IMR-90 (cell line): Measurements from ENCODE around the gene XRCC5. TPM values are rescaled to one million over a fixed set of nuclear protein-coding genes. Genes with fewer than 3 reads are reported as not detected.

Experiments
- ATAC-seq: fragments of 200-7000 bp; cut with Tn5 transposase; 2 replicates; pipeline ENCODE4 v1.9.1; 2020; ENCODE audit warnings: low read depth, mild to moderate bottlenecking, moderate library complexity
- BruUV-seq: library from RNA; stranded (reverse); fragments of 400-500 nt; replicated peaks from 2 replicates; lab custom pipeline; 2021; lab: Mats Ljungman, UMichigan
- CTCF ChIA-PET: fragments of 300-600 bp; formaldehyde crosslinking; extraction: SDS; loops from one replicate; lab custom pipeline; 2021; ENCODE audit warnings: antibody characterized with exemption; lab: Yijun Ruan, JAX
- POLR2A ChIA-PET: fragments of 300-600 bp; sonication (Branson Sonifier 250); formaldehyde crosslinking; loops from one replicate; lab custom pipeline; 2022; ENCODE audit warnings: antibody characterized with exemption; ENCODE audit not compliant: unreplicated experiment; lab: Charles Lee
- DNase-seq: peaks from one replicate; pipeline ENCODE4 v3.0.0; 2013
- H2AFZ ChIP-seq: replicated peaks from 2 replicates; pipeline ENCODE3; 2013; ENCODE audit warnings: low read length, mild to moderate bottlenecking; ENCODE audit not compliant: poor library complexity
- H2AK5ac ChIP-seq: 2 replicates; pipeline ENCODE4 v1.6.1; 2013; ENCODE audit warnings: low read depth, low read length, inconsistent platforms
- H2AK9ac ChIP-seq: replicated peaks from 2 replicates; pipeline ENCODE3; 2013; ENCODE audit warnings: mild to moderate bottlenecking, low read depth, low read length, moderate library complexity; ENCODE audit not compliant: poor library complexity
- H2BK120ac ChIP-seq: 2 replicates; pipeline ENCODE4 v1.6.1; 2013; ENCODE audit warnings: low read depth, low read length, inconsistent platforms
- H2BK15ac ChIP-seq: 3 replicates; pipeline ENCODE4 v1.6.1; 2013; ENCODE audit warnings: low read depth, low read length, inconsistent platforms
- H2BK20ac ChIP-seq: 2 replicates; pipeline ENCODE4 v1.6.1; 2013; ENCODE audit warnings: low read depth, mild to moderate bottlenecking, inconsistent platforms, low read length, moderate library complexity
- H2BK5ac ChIP-seq: 2 replicates; pipeline ENCODE4 v1.6.1; 2013; ENCODE audit warnings: mild to moderate bottlenecking, low read depth, low read length, inconsistent platforms; ENCODE audit not compliant: poor library complexity, severe bottlenecking
- H3K14ac ChIP-seq: replicated peaks from 2 replicates; pipeline ENCODE4 v1.6.1; 2013; ENCODE audit warnings: low read depth, low read length, inconsistent platforms
- H3K18ac ChIP-seq: 2 replicates; pipeline ENCODE4 v1.6.1; 2013; ENCODE audit warnings: low read depth, low read length, control low read depth
- H3K23ac ChIP-seq: 2 replicates; pipeline ENCODE4 v1.6.1; 2013; ENCODE audit warnings: low read depth, low read length, inconsistent platforms
- H3K27ac ChIP-seq: 2 replicates; pipeline ENCODE4 v1.5.1; 2013; ENCODE audit warnings: mild to moderate bottlenecking, control low read depth, low read length; ENCODE audit not compliant: insufficient read depth
- H3K27me3 ChIP-seq: 2 replicates; pipeline ENCODE4 v1.6.1; 2013; ENCODE audit warnings: low read length; ENCODE audit not compliant: control insufficient read depth, insufficient read depth
- H3K36me3 ChIP-seq: 2 replicates; pipeline ENCODE4 v1.6.1; 2013; ENCODE audit warnings: low read length, mixed read lengths; ENCODE audit not compliant: control insufficient read depth, insufficient read depth
- H3K4ac ChIP-seq: 2 replicates; pipeline ENCODE4 v1.6.1; 2013; ENCODE audit warnings: low read depth, low read length, inconsistent platforms
- H3K4me1 ChIP-seq: 2 replicates; pipeline ENCODE4 v1.6.1; 2013; ENCODE audit warnings: low read length, mixed read lengths; ENCODE audit not compliant: control insufficient read depth, insufficient read depth
- H3K4me2 ChIP-seq: 2 replicates; pipeline ENCODE4 v1.6.1; 2013; ENCODE audit warnings: low read depth, mild to moderate bottlenecking, control low read depth, low read length, moderate library complexity
- H3K4me3 ChIP-seq: 2 replicates; pipeline ENCODE4 v1.5.1; 2013; ENCODE audit warnings: low read depth, mild to moderate bottlenecking, control low read depth, low read length, moderate library complexity; ENCODE audit not compliant: insufficient read depth
- H3K56ac ChIP-seq: 2 replicates; pipeline ENCODE4 v1.6.1; 2013; ENCODE audit warnings: low read length, inconsistent platforms; ENCODE audit not compliant: insufficient read depth; ENCODE audit errors: extremely low read depth
- H3K79me1 ChIP-seq, 2 experiments: 2 replicates each; pipeline ENCODE4 v1.6.1; 2013; ENCODE audit warnings: low read length in 2 of 2, inconsistent platforms in 1 of 2, low read depth in 1 of 2
- H3K9ac ChIP-seq: 2 replicates; pipeline ENCODE4 v1.6.1; 2013; ENCODE audit warnings: low read depth, low read length, control low read depth
- H3K9me1 ChIP-seq: 2 replicates; pipeline ENCODE4 v1.6.1; 2013; ENCODE audit warnings: low read length, inconsistent platforms; ENCODE audit not compliant: insufficient read depth
- H3K9me3 ChIP-seq: 2 replicates; pipeline ENCODE4 v1.6.1; 2013; ENCODE audit warnings: low read length; ENCODE audit not compliant: control insufficient read depth, insufficient read depth
- H4K20me1 ChIP-seq: 2 replicates; pipeline ENCODE4 v1.6.1; 2013; ENCODE audit warnings: low read length, inconsistent platforms; ENCODE audit not compliant: insufficient read depth
- H4K5ac ChIP-seq: 2 replicates; pipeline ENCODE4 v1.6.1; 2013; ENCODE audit warnings: mild to moderate bottlenecking, low read depth, low read length, control low read depth
- H4K8ac ChIP-seq, 2 experiments: 2 replicates each; pipeline ENCODE4 v1.6.1; 2013; ENCODE audit warnings: low read depth in 2 of 2, low read length in 2 of 2, control low read depth in 1 of 2, inconsistent platforms in 1 of 2
- H4K91ac ChIP-seq: 2 replicates; pipeline ENCODE4 v1.6.1; 2013; ENCODE audit warnings: low read depth, low read length, inconsistent platforms; ENCODE audit not compliant: insufficient read depth
- BHLHE40 ChIP-seq: fragments of 150-350 bp; IDR thresholded peaks from 2 replicates; pipeline ENCODE4 v1.6.1; 2016; ENCODE audit warnings: mild to moderate bottlenecking, low read depth, low read length
- CEBPB ChIP-seq: IDR thresholded peaks from 2 replicates; pipeline ENCODE4 v1.6.1; 2012; ENCODE audit warnings: low read depth, low read length, improper control_type of control experiment
- CHD1 ChIP-seq: IDR thresholded peaks from 2 replicates; pipeline ENCODE4 v1.6.1; 2012; ENCODE audit warnings: low read depth, low read length, improper control_type of control experiment
- CTCF ChIP-seq: conservative IDR thresholded peaks from 2 replicates; pipeline ENCODE4 v1.5.1; 2012; ENCODE audit warnings: mild to moderate bottlenecking, low read depth, low read length, improper control_type of control experiment
- ELK1 ChIP-seq: fragments of 150-350 bp; IDR thresholded peaks from 2 replicates; pipeline ENCODE4 v1.6.1; 2016; ENCODE audit warnings: low read depth, mild to moderate bottlenecking, low read length, moderate library complexity, borderline replicate concordance
- FOS ChIP-seq: fragments of 150-350 bp; IDR thresholded peaks from 2 replicates; pipeline ENCODE4 v1.6.1; 2016; ENCODE audit warnings: low read depth, low read length
- MXI1 ChIP-seq: IDR thresholded peaks from 2 replicates; pipeline ENCODE4 v1.6.1; 2012; ENCODE audit warnings: low read depth, mild to moderate bottlenecking, low read length, moderate library complexity, borderline replicate concordance
- POLR2A ChIP-seq: IDR thresholded peaks from 2 replicates; pipeline ENCODE4 v1.6.1; 2012; ENCODE audit warnings: mild to moderate bottlenecking, low read depth, low read length
- RAD21 ChIP-seq: IDR thresholded peaks from 2 replicates; pipeline ENCODE4 v1.6.1; 2012; ENCODE audit warnings: low read length, improper control_type of control experiment
- RFX5 ChIP-seq: IDR thresholded peaks from 2 replicates; pipeline ENCODE4 v1.8.0; 2012; ENCODE audit warnings: low read depth, mild to moderate bottlenecking, low read length, moderate library complexity
- SMC3 ChIP-seq: fragments of 150-350 bp; IDR thresholded peaks from 2 replicates; pipeline ENCODE4 v1.6.1; 2016; ENCODE audit warnings: low read depth, mild to moderate bottlenecking, antibody characterized with exemption, low read length, moderate library complexity
- USF2 ChIP-seq: fragments of 150-350 bp; IDR thresholded peaks from 2 replicates; pipeline ENCODE4 v1.6.1; 2017; ENCODE audit warnings: mild to moderate bottlenecking, antibody characterized with exemption, low read length, low read depth
- WGBS, 2 experiments: methylation state at CpG; one replicate each; pipeline versions ENCODE4 v1.1.5 to v1.1.7; 2013; ENCODE audit warnings: missing lambda C conversion rate in 2 of 2; ENCODE audit not compliant: insufficient read length in 1 of 2; ENCODE audit errors: extremely low coverage in 2 of 2; 5-methylcytosine and 5-hydroxymethylcytosine counted together
- dilution Hi-C: fragments of 300-500 bp; cut with HindIII; formaldehyde crosslinking; loops from one replicate; pipeline ENCODE4 v1.14.3; 2018; ENCODE audit warnings: low sequenced_read_pairs; ENCODE audit not compliant: unreplicated experiment
- in situ Hi-C: fragments of 300-500 bp; cut with MboI; formaldehyde crosslinking; loops from 3 replicates; pipeline ENCODE4 v1.14.3; 2019; ENCODE audit warnings: low sequenced_read_pairs, inconsistent platforms, mixed read lengths
- intact Hi-C: fragments of 100-400 bp; cut with micrococcal nuclease; formaldehyde crosslinking; loops from 2 replicates; pipeline ENCODE4 v1.10.0; 2022
- polyA plus RNA-seq, 3 experiments: library from polyadenylated mRNA; depleted of rRNA; stranded (reverse); fragments of >200 nt; gene quantifications; 2 replicates each; pipeline ENCODE4 v1.2.3, GENCODE V29; 2012; ENCODE audit warnings: low replicate concordance in 1 of 3
- total RNA-seq: library from RNA; depleted of rRNA; stranded (reverse); fragments of >200 nt; gene quantifications from 2 replicates; pipeline ENCODE4 v1.2.3, GENCODE V29; 2012

The XRCC5 gene
- total and polyA plus RNA-seq, 2 of the 4 experiments (the other 2 are of a cell fraction) = 144 to 509 TPM

GRCh38 chr2:216224388-216224787, 115.2 kb downstream of the XRCC5 start:
- Histone ChIP-seq H3K36me3 (no peaks in the 10 kb centered on the region), H2AK9ac (no peak overlapping the region), H3K4me3 (no peak overlapping the region), H3K4me1 (peaks cover 6% of the 10 kb centered on the region), H3K79me1 (peaks cover 0 to 6% of the 10 kb centered on the region in 2 experiments; a peak in 1 of 4 replicates), H3K14ac (no peak overlapping the region), H4K91ac (no peak overlapping the region), H2AK5ac (no peak overlapping the region), H3K4ac (no peak overlapping the region), H3K9me1 (peaks cover 26% of the 10 kb centered on the region), H4K20me1 (no peaks in the 10 kb centered on the region), H2BK5ac (no peak overlapping the region), H3K18ac (no peak overlapping the region), H2BK15ac (no peak overlapping the region), H2BK20ac (no peak overlapping the region), H3K9ac (no peak overlapping the region), H3K9me3 (no peaks in the 10 kb centered on the region), H4K8ac (no peak overlapping the region), H3K23ac (no peak overlapping the region), H2AFZ (no peak overlapping the region), H3K27me3 (no peaks in the 10 kb centered on the region), H2BK120ac (no peak overlapping the region), H3K27ac (no peak overlapping the region), H3K56ac (no peak overlapping the region), H4K5ac (no peak overlapping the region), H3K4me2 (no peak overlapping the region)
- dilution Hi-C loops = no loop called here
- CTCF ChIA-PET = no interaction called here
- ATAC-seq = no peak
- no peak for DNase-seq
- POLR2A ChIA-PET = no interaction called here
- BruUV-seq = no TSS peak
- in situ Hi-C loops = loop anchor here (10.0 to 25.0 kb wide), 2 partner anchors 188 to 440 kb away; partner anchors contain the start of gene SMARCAL1
- intact Hi-C loops = loop anchor here (5.0 kb wide), 1 partner anchor 443 kb away; no protein-coding TSS in a partner anchor
- TF ChIP-seq CTCF = no peak
- no peak for TF ChIP-seq ELK1
- no peak for TF ChIP-seq FOS
- no peak for TF ChIP-seq SMC3
- no peak for TF ChIP-seq RFX5
- no peak for TF ChIP-seq BHLHE40
- TF ChIP-seq CHD1 = no peak
- TF ChIP-seq USF2 = no peak
- no peak for TF ChIP-seq RAD21
- no peak for TF ChIP-seq MXI1
- no peak for TF ChIP-seq POLR2A
- no peak for TF ChIP-seq CEBPB
- WGBS, 2 experiments = no CpG with 5 or more reads among the region's 1 CpG
